Neuronal stem cell (in vitro differentiated cells): Measurements from ENCODE around the gene SPEM3.
"Not testable (repeated sequence)": the region's sequence is repeated elsewhere in the genome, so short reads cannot be mapped to it uniquely, and the experiment has no call there.

Experiments used
- DNase-seq: peaks from one replicate; pipeline ENCODE4 v3.0.0-alpha.2; 2013; ENCODE audit warnings: low spot score
- H2AFZ ChIP-seq: one replicate; pipeline ENCODE4 v1.6.1; 2013; ENCODE audit warnings: mild to moderate bottlenecking, low read length, inconsistent platforms
- H2AK5ac ChIP-seq: 2 replicates; pipeline ENCODE4 v1.6.1; 2013; ENCODE audit warnings: low read depth, mild to moderate bottlenecking, inconsistent platforms, low read length, moderate library complexity, mixed read lengths
- H2BK120ac ChIP-seq: 2 replicates; pipeline ENCODE4 v1.6.1; 2013; ENCODE audit warnings: low read depth, mild to moderate bottlenecking, inconsistent platforms, low read length, moderate library complexity, mixed read lengths
- H2BK12ac ChIP-seq: one replicate; pipeline ENCODE4 v1.6.1; 2013; ENCODE audit warnings: low read length, inconsistent platforms
- H2BK15ac ChIP-seq: 2 replicates; pipeline ENCODE4 v1.6.1; 2013; ENCODE audit warnings: mild to moderate bottlenecking, low read length, inconsistent platforms, mixed read lengths
- H2BK5ac ChIP-seq: one replicate; pipeline ENCODE4 v1.6.1; 2013; ENCODE audit warnings: inconsistent platforms, mild to moderate bottlenecking, low read length, moderate library complexity
- H3K14ac ChIP-seq: one replicate; pipeline ENCODE4 v1.6.1; 2013; ENCODE audit warnings: low read length, inconsistent platforms
- H3K18ac ChIP-seq: 2 replicates; pipeline ENCODE4 v1.6.1; 2013; ENCODE audit warnings: low read length, inconsistent platforms
- H3K23ac ChIP-seq: 2 replicates; pipeline ENCODE4 v1.6.1; 2013; ENCODE audit warnings: low read depth, mild to moderate bottlenecking, mixed read lengths, low read length, inconsistent platforms; ENCODE audit not compliant: poor library complexity
- H3K27ac ChIP-seq: replicated peaks from 3 replicates; pipeline ENCODE4 v1.5.1; 2013; ENCODE audit warnings: low read length, inconsistent platforms
- H3K27me3 ChIP-seq, 3 experiments: 2 replicates each; pipeline ENCODE4 v1.6.1; 2013; ENCODE audit warnings: low read length in 3 of 3, mild to moderate bottlenecking in 2 of 3, inconsistent platforms in 1 of 3, low read depth in 1 of 3, mixed read lengths in 1 of 3, moderate library complexity in 1 of 3; ENCODE audit not compliant: control insufficient read depth in 3 of 3, insufficient read depth in 3 of 3
- H3K36me3 ChIP-seq, 2 donors: replicated peaks in 1 of 2; 2 replicates each; pipeline ENCODE4 v1.6.1; 2013; ENCODE audit warnings: low read length in 2 of 2; ENCODE audit not compliant: control insufficient read depth in 2 of 2, insufficient read depth in 2 of 2
- H3K4ac ChIP-seq: 2 replicates; pipeline ENCODE4 v1.6.1; 2013; ENCODE audit warnings: inconsistent platforms, mild to moderate bottlenecking, low read length, moderate library complexity
- H3K4me1 ChIP-seq, 2 donors: 1 replicate in 1 of 2; 2 replicates in 1 of 2; pipeline ENCODE4 v1.6.1; 2013; ENCODE audit warnings: low read length in 2 of 2, low read depth in 1 of 2; ENCODE audit not compliant: control insufficient read depth in 2 of 2, insufficient read depth in 1 of 2
- H3K4me2 ChIP-seq: one replicate; pipeline ENCODE4 v1.6.1; 2013; ENCODE audit warnings: mild to moderate bottlenecking, low read length, inconsistent platforms; ENCODE audit not compliant: insufficient read depth, poor library complexity, severe bottlenecking
- H3K4me3 ChIP-seq, 2 donors: 2 replicates each; pipeline ENCODE4 v1.5.1; 2013; ENCODE audit warnings: low read length in 2 of 2, mild to moderate bottlenecking in 2 of 2, inconsistent platforms in 1 of 2, moderate library complexity in 1 of 2
- H3K79me1 ChIP-seq: one replicate; pipeline ENCODE4 v1.6.1; 2013; ENCODE audit warnings: low read depth, mild to moderate bottlenecking, inconsistent platforms, low read length, moderate library complexity
- H3K9ac ChIP-seq: one replicate; pipeline ENCODE4 v1.6.1; 2013; ENCODE audit warnings: mild to moderate bottlenecking, low read depth, low read length, inconsistent platforms; ENCODE audit not compliant: poor library complexity
- H3K9me3 ChIP-seq, 2 donors: replicated peaks in 1 of 2; 2 replicates each; pipeline versions ENCODE3 to v1.6.1; 2013; ENCODE audit warnings: low read length in 2 of 2, mild to moderate bottlenecking in 2 of 2, inconsistent platforms in 1 of 2, low read depth in 1 of 2, mixed read lengths in 1 of 2, moderate library complexity in 1 of 2; ENCODE audit not compliant: control insufficient read depth in 2 of 2, insufficient read depth in 1 of 2
- H4K8ac ChIP-seq: one replicate; pipeline ENCODE4 v1.6.1; 2013; ENCODE audit warnings: low read depth, mild to moderate bottlenecking, inconsistent platforms, low read length, moderate library complexity
- H4K91ac ChIP-seq: one replicate; pipeline ENCODE4 v1.6.1; 2013; ENCODE audit warnings: low read length, low read depth, mild to moderate bottlenecking, inconsistent platforms; ENCODE audit not compliant: poor library complexity
- WGBS, 2 donors: extraction: QIAGEN DNeasy Blood & Tissue Kit; methylation state at CpG; one replicate each; pipeline ENCODE4 v1.1.7; 2013; ENCODE audit warnings: missing lambda C conversion rate in 2 of 2, mixed read lengths in 1 of 2; ENCODE audit not compliant: insufficient read length in 2 of 2, insufficient replicate concordance in 1 of 2; ENCODE audit errors: extremely low coverage in 2 of 2; 5-methylcytosine and 5-hydroxymethylcytosine counted together

SPEM3 gene

DNA sequence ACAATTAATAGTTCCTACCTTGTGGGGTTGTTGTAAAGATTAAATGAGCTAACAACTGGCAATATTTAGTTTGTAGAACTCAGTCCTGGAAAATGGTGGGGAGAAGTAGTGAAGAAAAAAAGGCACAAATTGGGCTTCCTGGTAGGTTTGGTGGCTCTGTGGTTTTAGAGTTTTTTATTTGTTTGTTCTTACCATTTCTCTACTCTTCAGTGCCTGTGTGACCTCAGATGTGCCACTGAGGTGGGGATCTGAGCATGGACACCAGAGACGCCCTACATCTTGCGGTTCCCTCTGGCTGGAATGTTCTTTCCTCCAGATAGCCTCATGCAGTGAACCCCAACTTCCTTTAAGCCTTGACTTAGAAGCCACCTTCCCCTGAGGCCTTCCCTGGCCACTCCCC is 43.1 kb downstream of the SPEM3 start:
- H3K18ac ChIP-seq = no peak overlapping the region
- no peak overlapping the region for H3K4ac ChIP-seq
- no peak overlapping the region for H4K8ac ChIP-seq
- no peak for DNase-seq
- no peak overlapping the region for H3K14ac ChIP-seq
- no peaks in the 10 kb centered on the region for H3K9me3 ChIP-seq
- no peak overlapping the region for H2BK12ac ChIP-seq
- H3K79me1 ChIP-seq = peaks cover 10% of the 10 kb centered on the region
- H3K27ac ChIP-seq = no peak overlapping the region
- H3K4me2 ChIP-seq = no peak overlapping the region
- H3K36me3 ChIP-seq = peaks cover 2 to 6% of the 10 kb centered on the region in 2 donors
- WGBS, 2 donors = no CpG with 5 or more reads among the region's 2 CpGs
- no peak overlapping the region for H2BK120ac ChIP-seq
- H2AFZ ChIP-seq = no peak overlapping the region
- no peak overlapping the region for H2BK15ac ChIP-seq
- H3K27me3 ChIP-seq = no peaks in the 10 kb centered on the region
- H3K4me1 ChIP-seq = peaks cover 6 to 7% of the 10 kb centered on the region in 2 donors
- H3K23ac ChIP-seq = no peak overlapping the region
- no peak overlapping the region for H3K9ac ChIP-seq
- no peak overlapping the region for H2AK5ac ChIP-seq
- H3K4me3 ChIP-seq = no peak overlapping the region
- no peak overlapping the region for H2BK5ac ChIP-seq
- H4K91ac ChIP-seq = no peak overlapping the region

DNA sequence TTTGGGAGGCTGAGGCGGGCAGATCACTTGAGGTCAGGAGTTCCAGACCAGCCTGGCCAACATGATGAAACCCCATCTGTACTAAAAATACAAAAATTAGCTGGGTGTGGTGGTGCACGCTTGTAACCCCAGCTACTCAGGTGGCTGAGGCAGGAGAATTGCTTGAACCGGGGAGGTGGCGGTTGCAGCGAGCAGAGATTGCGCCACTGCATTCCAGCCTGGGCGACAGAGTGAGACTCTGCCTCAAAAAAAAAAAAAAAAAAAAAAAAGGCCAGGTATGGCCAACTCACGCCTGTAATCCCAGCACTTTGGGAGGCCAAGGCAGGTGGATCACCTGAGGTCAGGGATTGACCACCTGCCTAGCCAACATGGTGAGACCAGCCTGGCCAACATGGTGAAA is 46.1 kb downstream of the SPEM3 start:
- not testable (repeated sequence) for H3K4ac ChIP-seq, H3K27ac ChIP-seq, H4K91ac ChIP-seq, H3K36me3 ChIP-seq, H3K9me3 ChIP-seq, H2AFZ ChIP-seq, H3K18ac ChIP-seq, H2AK5ac ChIP-seq, DNase-seq, H2BK12ac ChIP-seq, H4K8ac ChIP-seq, H3K27me3 ChIP-seq, H2BK120ac ChIP-seq, H3K23ac ChIP-seq, H2BK15ac ChIP-seq, H2BK5ac ChIP-seq, H3K4me2 ChIP-seq, H3K14ac ChIP-seq, H3K9ac ChIP-seq, H3K4me3 ChIP-seq
- H3K79me1 ChIP-seq = peaks cover 18% of the 10 kb centered on the region
- peaks cover 14 to 16% of the 10 kb centered on the region in 2 donors for H3K4me1 ChIP-seq
- no CpG with 5 or more reads among the region's 8 CpGs for WGBS, 2 donors

DNA sequence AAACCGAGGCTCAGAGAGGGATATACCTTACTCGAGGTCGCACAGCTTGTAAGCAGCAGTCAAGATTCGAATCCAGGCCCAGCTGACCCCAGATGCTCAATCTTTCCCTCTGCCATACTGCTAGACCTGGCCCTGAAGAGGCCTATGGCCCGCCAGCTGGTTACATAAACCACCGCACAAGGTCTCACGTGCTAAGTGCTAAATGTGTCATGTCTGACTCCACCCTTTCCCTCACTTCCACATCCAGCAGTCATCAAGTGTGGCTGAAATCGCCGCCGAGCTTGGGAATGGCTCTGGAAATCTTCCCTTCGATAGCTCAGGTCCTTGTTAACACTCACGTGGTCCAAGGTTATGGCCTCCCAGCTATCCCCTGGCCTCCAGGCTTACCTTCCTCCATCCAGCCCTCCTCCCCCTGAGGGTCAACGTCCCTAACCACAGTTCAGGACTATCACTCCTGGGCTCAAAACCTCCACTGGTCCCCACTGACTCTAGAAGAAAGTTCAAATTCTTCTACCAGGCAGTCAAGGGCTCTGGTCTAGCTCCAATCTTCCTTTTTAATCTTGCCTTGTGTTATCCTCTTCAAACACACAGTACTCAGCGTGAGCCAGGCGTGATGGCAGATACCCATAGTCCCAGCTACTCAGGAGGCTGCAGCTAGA is 47.2 kb downstream of the SPEM3 start:
- DNase-seq = no peak
- no peak overlapping the region for H2AK5ac ChIP-seq
- no peak overlapping the region for H3K18ac ChIP-seq
- peaks cover 18% of the 10 kb centered on the region for H3K79me1 ChIP-seq
- H3K36me3 ChIP-seq = peaks cover 0 to 3% of the 10 kb centered on the region in 2 donors
- H3K4ac ChIP-seq = no peak overlapping the region
- H3K14ac ChIP-seq = no peak overlapping the region
- H2BK5ac ChIP-seq = no peak overlapping the region
- no peak overlapping the region for H2BK15ac ChIP-seq
- H2BK120ac ChIP-seq = no peak overlapping the region
- no peak overlapping the region for H3K4me2 ChIP-seq
- H4K8ac ChIP-seq = no peak overlapping the region
- H3K9ac ChIP-seq = no peak overlapping the region
- peaks cover 18 to 20% of the 10 kb centered on the region in 2 donors for H3K4me1 ChIP-seq
- H3K23ac ChIP-seq = no peak overlapping the region
- no peak overlapping the region for H4K91ac ChIP-seq
- no CpG with 5 or more reads among the region's 15 CpGs for WGBS, 2 donors
- H3K4me3 ChIP-seq = no peak overlapping the region
- H3K9me3 ChIP-seq = no peaks in the 10 kb centered on the region
- H2BK12ac ChIP-seq = no peak overlapping the region
- H2AFZ ChIP-seq = no peak overlapping the region
- no peak overlapping the region for H3K27ac ChIP-seq
- H3K27me3 ChIP-seq = no peaks in the 10 kb centered on the region

DNA sequence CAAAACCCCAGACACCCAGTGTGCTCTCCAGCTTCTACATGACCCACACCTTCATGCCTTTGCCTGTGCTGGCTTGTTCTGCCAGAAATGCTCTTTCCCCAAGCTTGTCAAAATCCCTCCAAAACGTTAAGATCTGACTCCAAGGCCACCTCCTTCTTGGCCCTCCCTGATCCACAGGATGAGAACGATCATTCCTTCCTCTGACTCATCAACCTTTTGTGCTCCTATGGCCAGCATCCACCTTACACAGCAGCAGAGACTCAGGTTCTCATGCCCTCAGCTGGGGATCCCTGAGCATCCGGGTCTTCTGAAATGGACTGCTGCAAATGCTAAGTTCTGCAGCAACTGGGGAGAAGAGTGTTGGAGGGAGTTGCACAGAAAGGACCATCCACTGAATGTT is 47.8 kb downstream of the SPEM3 start:
- Histone ChIP-seq H2BK120ac (no peak overlapping the region), H3K9ac (no peak overlapping the region), H2AFZ (no peak overlapping the region), H3K18ac (no peak overlapping the region), H2BK12ac (no peak overlapping the region), H3K9me3 (no peaks in the 10 kb centered on the region), H2BK5ac (no peak overlapping the region), H4K8ac (no peak overlapping the region), H2AK5ac (no peak overlapping the region), H3K79me1 (peaks cover 18% of the 10 kb centered on the region), H3K36me3 (peaks cover 0 to 3% of the 10 kb centered on the region in 2 donors), H3K4me1 (peaks cover 18 to 20% of the 10 kb centered on the region in 2 donors), H3K4ac (no peak overlapping the region), H3K14ac (no peak overlapping the region), H3K27me3 (no peaks in the 10 kb centered on the region), H3K27ac (no peak overlapping the region), H4K91ac (no peak overlapping the region), H2BK15ac (no peak overlapping the region), H3K4me3 (no peak overlapping the region), H3K4me2 (no peak overlapping the region), H3K23ac (no peak overlapping the region)
- no peak for DNase-seq
- WGBS, 2 donors = no CpG with 5 or more reads among the region's 3 CpGs
